NCI-H345 treated with DMSO at 0.1 percent for 48 hours (cell line): ENCODE measurements around the gene IRS1.
"Not testable (repeated sequence)": the region's sequence is repeated elsewhere in the genome, so short reads cannot be mapped to it uniquely, and the experiment has no call there.

Source experiments
- DNase-seq: peaks from one replicate; lab custom pipeline; 2025; ENCODE audit not compliant: unreplicated experiment; lab: John Stamatoyannopoulos, UW

IRS1 gene

GRCh38 chr2:226799211-226799975, at the start of gene IRS1:
Gene IRS1, minus strand, starts transcription at chr2:226799820. Its CDS starts 1,082 bp downstream, at chr2:226798738.
- DNase-seq, result peak; percentile 55

- DNase-seq, result no peak
Measured at GRCh38 chr2:226849349-226849748, 49.7 kb upstream of the IRS1 start.

- no peak for DNase-seq
Measured at GRCh38 chr2:226847511-226847910, 47.9 kb upstream of the IRS1 start.

- DNase-seq, result no peak
Measured at GRCh38 chr2:226847090-226847489, 47.5 kb upstream of the IRS1 start.

GRCh38 chr2:226845386-226846116, 45.9 kb upstream of the IRS1 start:
- DNase-seq, result no peak

- DNase-seq, result not testable (repeated sequence)
Measured at GRCh38 chr2:226843001-226843400, 43.4 kb upstream of the IRS1 start.

GRCh38 chr2:226839951-226840350, 40.3 kb upstream of the IRS1 start:
- no peak for DNase-seq

- no peak for DNase-seq
Measured at GRCh38 chr2:226839161-226839560, 39.5 kb upstream of the IRS1 start.

- DNase-seq, result no peak
Measured at GRCh38 chr2:226838722-226839121, 39.1 kb upstream of the IRS1 start.

- DNase-seq, result no peak
Measured at GRCh38 chr2:226837787-226838603, 38.4 kb upstream of the IRS1 start.

- DNase-seq, result no peak
Measured at GRCh38 chr2:226837334-226837733, 37.7 kb upstream of the IRS1 start.

GRCh38 chr2:226836548-226836885, 36.9 kb upstream of the IRS1 start:
- no peak for DNase-seq

- peak; percentile 86 for DNase-seq
Measured at GRCh38 chr2:226835796-226836547, 36.4 kb upstream of the IRS1 start, which contains the start of gene RHBDD1. Gene RHBDD1, plus strand, starts transcription at chr2:226836054. Its CDS starts 28,640 bp downstream, at chr2:226864694.

- DNase-seq, result peak; percentile 54
Measured at GRCh38 chr2:226835420-226835795, 35.8 kb upstream of the IRS1 start.

GRCh38 chr2:226834880-226835279, 35.3 kb upstream of the IRS1 start:
- DNase-seq, result not testable (repeated sequence)

- DNase-seq, result no peak
Measured at GRCh38 chr2:226832061-226832460, 32.4 kb upstream of the IRS1 start.

GRCh38 chr2:226831266-226831665, 31.6 kb upstream of the IRS1 start:
- DNase-seq, result no peak

- DNase-seq, result no peak
Measured at GRCh38 chr2:226829721-226830631, 30.4 kb upstream of the IRS1 start.

- no peak for DNase-seq
Measured at GRCh38 chr2:226828191-226828590, 28.6 kb upstream of the IRS1 start.

- no peak for DNase-seq
Measured at GRCh38 chr2:226825056-226825455, 25.4 kb upstream of the IRS1 start.
